Ishikawa (cell line): ENCODE measurements around the gene F13A1.

ENCODE experiments used
- CEBPB ChIP-seq: IDR thresholded peaks from 2 replicates; pipeline ENCODE4 v1.6.1; 2012
- CREB1 ChIP-seq: IDR thresholded peaks from 2 replicates; pipeline ENCODE4 v1.6.1; 2012; ENCODE audit warnings: low read depth
- EGR1 ChIP-seq: IDR thresholded peaks from 2 replicates; pipeline ENCODE4 v1.6.1; 2012
- EP300 ChIP-seq: IDR thresholded peaks from 2 replicates; pipeline ENCODE4 v1.6.1; 2012; ENCODE audit warnings: borderline replicate concordance
- FOXM1 ChIP-seq: IDR thresholded peaks from 2 replicates; pipeline ENCODE4 v1.6.1; 2012; ENCODE audit warnings: low read depth, borderline replicate concordance
- NFIC ChIP-seq: IDR thresholded peaks from 2 replicates; pipeline ENCODE4 v1.6.1; 2012
- RAD21 ChIP-seq: IDR thresholded peaks from 2 replicates; pipeline ENCODE4 v1.6.1; 2012; ENCODE audit warnings: low read depth
- TAF1 ChIP-seq: IDR thresholded peaks from 2 replicates; pipeline ENCODE4 v1.6.1; 2012; ENCODE audit warnings: low read depth, mild to moderate bottlenecking
- TCF12 ChIP-seq: IDR thresholded peaks from 2 replicates; pipeline ENCODE4 v1.6.1; 2012; ENCODE audit warnings: low read depth
- TEAD4 ChIP-seq: IDR thresholded peaks from 2 replicates; pipeline ENCODE4 v1.6.1; 2012
- YY1 ChIP-seq: IDR thresholded peaks from 2 replicates; pipeline ENCODE4 v1.6.1; 2012; ENCODE audit warnings: low read depth
- ZBTB7A ChIP-seq: IDR thresholded peaks from 2 replicates; pipeline ENCODE4 v1.6.1; 2012; ENCODE audit warnings: low read depth
- TF ChIP-seq, protein P1 (sequence below): IDR thresholded peaks from 2 replicates; pipeline ENCODE4 v1.6.1; 2012
- TF ChIP-seq, protein P2 (sequence below): IDR thresholded peaks from 2 replicates; pipeline ENCODE4 v1.6.1; 2012; ENCODE audit warnings: low read depth, mild to moderate bottlenecking
- TF ChIP-seq, protein P3 (sequence below): IDR thresholded peaks from 2 replicates; pipeline ENCODE4 v1.6.1; 2012

Gene F13A1

DNA sequence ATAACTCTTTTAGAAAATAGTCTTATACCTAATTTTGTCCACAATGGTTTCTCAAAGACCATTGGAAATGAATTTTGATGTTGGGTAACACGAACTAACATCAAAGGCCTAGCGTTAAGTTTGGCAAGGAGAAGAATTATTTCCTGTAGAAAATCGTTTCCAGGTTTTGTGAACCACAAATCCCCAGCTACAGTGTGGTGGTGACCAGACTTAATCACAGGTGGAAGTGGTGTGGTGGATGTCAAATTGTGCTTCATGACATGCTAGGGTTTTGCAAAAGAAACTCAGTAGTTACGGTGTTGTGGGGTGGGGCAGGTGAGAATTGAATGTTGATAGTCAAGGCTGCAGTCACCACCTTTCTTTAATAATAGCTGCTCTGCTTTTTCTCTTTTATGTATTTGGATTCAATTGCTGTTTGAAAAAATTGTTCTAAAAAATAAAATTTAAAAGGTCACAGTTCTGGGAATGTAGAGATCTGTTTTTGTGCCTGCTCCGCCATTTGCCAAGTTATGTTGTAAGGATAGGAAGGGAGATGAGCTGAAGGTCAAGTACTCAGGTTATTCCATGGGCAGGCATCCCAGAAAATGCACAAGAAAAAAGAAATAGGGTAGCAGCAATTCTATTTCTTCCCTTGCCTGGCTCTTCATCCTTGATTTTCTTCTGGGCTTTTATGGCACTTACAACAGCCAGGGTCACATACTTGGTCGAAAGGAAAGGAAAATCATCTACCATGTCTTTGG is 83.6 kb downstream of the F13A1 start:
- TF ChIP-seq RAD21: no peak

DNA sequence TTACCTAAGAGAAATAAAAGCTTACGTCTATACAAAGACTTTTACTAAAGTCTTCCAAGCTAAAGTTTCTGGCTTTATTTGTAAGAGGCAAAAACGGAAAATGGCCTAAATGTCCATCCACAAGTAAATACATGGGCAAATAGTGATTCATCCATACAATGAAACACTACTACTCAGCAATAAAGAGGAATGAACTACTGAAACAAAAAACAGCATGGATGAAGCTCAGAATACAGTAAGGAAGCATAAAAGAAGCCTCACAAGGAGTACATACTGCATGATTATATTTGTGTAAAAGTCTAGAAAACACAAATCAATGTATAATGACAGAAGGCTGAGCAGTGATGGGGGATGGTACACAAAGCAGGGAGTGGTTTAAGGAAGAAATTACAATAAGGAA is 84.7 kb downstream of the F13A1 start:
- TF ChIP-seq RAD21 (no peak), FOXM1 (no peak), TEAD4 (no peak), TAF1 (no peak), NFIC (no peak), CEBPB (no peak), YY1 (no peak), CREB1 (no peak), ZBTB7A (no peak), TCF12 (no peak), EGR1 (no peak), EP300 (no peak)
- TF ChIP-seq, protein P1, sequence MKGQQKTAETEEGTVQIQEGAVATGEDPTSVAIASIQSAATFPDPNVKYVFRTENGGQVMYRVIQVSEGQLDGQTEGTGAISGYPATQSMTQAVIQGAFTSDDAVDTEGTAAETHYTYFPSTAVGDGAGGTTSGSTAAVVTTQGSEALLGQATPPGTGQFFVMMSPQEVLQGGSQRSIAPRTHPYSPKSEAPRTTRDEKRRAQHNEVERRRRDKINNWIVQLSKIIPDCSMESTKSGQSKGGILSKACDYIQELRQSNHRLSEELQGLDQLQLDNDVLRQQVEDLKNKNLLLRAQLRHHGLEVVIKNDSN: no peak
- TF ChIP-seq, protein P2, sequence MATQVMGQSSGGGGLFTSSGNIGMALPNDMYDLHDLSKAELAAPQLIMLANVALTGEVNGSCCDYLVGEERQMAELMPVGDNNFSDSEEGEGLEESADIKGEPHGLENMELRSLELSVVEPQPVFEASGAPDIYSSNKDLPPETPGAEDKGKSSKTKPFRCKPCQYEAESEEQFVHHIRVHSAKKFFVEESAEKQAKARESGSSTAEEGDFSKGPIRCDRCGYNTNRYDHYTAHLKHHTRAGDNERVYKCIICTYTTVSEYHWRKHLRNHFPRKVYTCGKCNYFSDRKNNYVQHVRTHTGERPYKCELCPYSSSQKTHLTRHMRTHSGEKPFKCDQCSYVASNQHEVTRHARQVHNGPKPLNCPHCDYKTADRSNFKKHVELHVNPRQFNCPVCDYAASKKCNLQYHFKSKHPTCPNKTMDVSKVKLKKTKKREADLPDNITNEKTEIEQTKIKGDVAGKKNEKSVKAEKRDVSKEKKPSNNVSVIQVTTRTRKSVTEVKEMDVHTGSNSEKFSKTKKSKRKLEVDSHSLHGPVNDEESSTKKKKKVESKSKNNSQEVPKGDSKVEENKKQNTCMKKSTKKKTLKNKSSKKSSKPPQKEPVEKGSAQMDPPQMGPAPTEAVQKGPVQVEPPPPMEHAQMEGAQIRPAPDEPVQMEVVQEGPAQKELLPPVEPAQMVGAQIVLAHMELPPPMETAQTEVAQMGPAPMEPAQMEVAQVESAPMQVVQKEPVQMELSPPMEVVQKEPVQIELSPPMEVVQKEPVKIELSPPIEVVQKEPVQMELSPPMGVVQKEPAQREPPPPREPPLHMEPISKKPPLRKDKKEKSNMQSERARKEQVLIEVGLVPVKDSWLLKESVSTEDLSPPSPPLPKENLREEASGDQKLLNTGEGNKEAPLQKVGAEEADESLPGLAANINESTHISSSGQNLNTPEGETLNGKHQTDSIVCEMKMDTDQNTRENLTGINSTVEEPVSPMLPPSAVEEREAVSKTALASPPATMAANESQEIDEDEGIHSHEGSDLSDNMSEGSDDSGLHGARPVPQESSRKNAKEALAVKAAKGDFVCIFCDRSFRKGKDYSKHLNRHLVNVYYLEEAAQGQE: no peak
- TF ChIP-seq, protein P3, sequence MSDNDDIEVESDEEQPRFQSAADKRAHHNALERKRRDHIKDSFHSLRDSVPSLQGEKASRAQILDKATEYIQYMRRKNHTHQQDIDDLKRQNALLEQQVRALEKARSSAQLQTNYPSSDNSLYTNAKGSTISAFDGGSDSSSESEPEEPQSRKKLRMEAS: no peak

DNA sequence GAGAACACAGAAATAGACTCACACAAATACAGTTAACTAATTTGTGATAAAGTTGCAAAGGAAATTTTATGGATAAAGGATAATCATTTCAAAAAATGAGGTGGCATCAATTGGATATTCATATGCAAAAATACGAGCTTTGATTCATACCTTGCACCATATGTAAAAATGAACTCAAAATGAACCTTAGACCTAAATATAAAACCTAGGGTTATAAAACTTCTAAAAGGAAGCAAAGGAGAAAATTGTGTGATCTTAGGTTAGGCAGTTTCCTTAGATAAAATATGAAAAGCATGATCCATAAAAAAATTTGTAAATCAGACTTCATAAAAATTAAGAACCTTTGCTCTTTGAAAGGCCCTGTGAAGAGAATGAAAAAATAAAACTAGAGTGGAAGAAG is 85.5 kb downstream of the F13A1 start:
- TF ChIP-seq NFIC: no peak
- TF ChIP-seq, protein P1: no peak
- TF ChIP-seq TEAD4: no peak
- no peak for TF ChIP-seq TCF12
- TF ChIP-seq FOXM1: no peak
- TF ChIP-seq YY1: no peak
- TF ChIP-seq TAF1: no peak
- no peak for TF ChIP-seq ZBTB7A
- TF ChIP-seq, protein P3: no peak
- no peak for TF ChIP-seq RAD21
- no peak for TF ChIP-seq CREB1
- TF ChIP-seq, protein P2: no peak
- no peak for TF ChIP-seq EGR1
- TF ChIP-seq CEBPB: no peak
- no peak for TF ChIP-seq EP300

DNA sequence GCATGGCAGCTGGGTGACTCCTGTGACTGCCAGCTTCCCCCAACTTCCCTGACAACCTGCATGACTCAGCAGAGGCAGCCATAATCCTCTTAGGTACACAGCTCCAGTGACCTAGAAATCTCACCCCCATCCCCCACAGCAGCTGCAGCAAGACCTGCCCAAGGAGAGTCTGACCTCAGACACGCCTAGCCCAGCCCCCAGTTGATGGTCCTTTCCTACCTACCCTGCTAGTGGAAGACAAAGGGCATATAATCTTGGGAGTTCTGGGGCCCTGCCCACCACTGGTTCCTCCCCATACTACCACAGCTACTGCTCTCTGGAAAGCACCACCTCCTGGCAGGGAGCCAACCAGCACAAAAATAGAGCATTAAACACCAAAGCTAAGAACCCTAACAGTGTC is 90.2 kb downstream of the F13A1 start:
- TF ChIP-seq, protein P2: no peak
- TF ChIP-seq TEAD4: no peak
- TF ChIP-seq CEBPB: no peak
- no peak for TF ChIP-seq CREB1
- TF ChIP-seq EGR1: no peak
- no peak for TF ChIP-seq YY1
- TF ChIP-seq ZBTB7A: no peak
- TF ChIP-seq TAF1: no peak
- TF ChIP-seq TCF12: no peak
- TF ChIP-seq EP300: no peak
- TF ChIP-seq, protein P1: no peak
- TF ChIP-seq RAD21: no peak
- TF ChIP-seq NFIC: no peak
- TF ChIP-seq FOXM1: no peak
- TF ChIP-seq, protein P3: no peak
